Smooth muscle cell of trachea (primary cell): ENCODE results near the gene OR5AS1. TPM values are rescaled to one million over a fixed set of nuclear protein-coding genes. Genes with fewer than 3 reads are reported as not detected.

Source experiments
- total RNA-seq: library from RNA; depleted of rRNA; stranded (reverse); fragments of >200 nt; gene quantifications from 2 replicates; pipeline ENCODE4 v1.2.1, GENCODE V29; 2014

OR5AS1 gene
- total RNA-seq = not detected in 2 replicates

GRCh38 chr11:56027354-56027753, at the start of gene OR5AS1:
Gene OR5AS1 (plus strand): TSS chr11:56027654. CDS start chr11:56030419, 2,765 bp downstream.

GRCh38 chr11:55994525-55994924, 32.9 kb upstream of the OR5AS1 start, which contains the start of gene OR5F1:
Gene OR5F1 (minus strand): TSS chr11:55994625. CDS start chr11:55994625, 0 bp downstream.

Other genes with a start within 250 kb of the OR5AS1 start
- gene OR5D14, start 232.1 kb upstream of the OR5AS1 start, total RNA-seq = not detected in 2 replicates
- gene OR5L1, start 216.3 kb upstream of the OR5AS1 start, total RNA-seq = not detected in 2 replicates
- gene OR5D18, start 208.0 kb upstream of the OR5AS1 start, total RNA-seq = not detected in 2 replicates
- not detected in 2 replicates for gene OR5L2, start 200.4 kb upstream of the OR5AS1 start, total RNA-seq
- gene OR5D16, start 188.9 kb upstream of the OR5AS1 start, total RNA-seq = not detected in 2 replicates
- gene TRIM51, start 144.4 kb upstream of the OR5AS1 start, total RNA-seq = not detected in 2 replicates
- not detected in 2 replicates for gene OR5W2, start 113.1 kb upstream of the OR5AS1 start, total RNA-seq
- gene OR5I1, start 91.3 kb upstream of the OR5AS1 start, total RNA-seq = not detected in 2 replicates
- not detected in 2 replicates for gene OR10AG1, start 57.7 kb upstream of the OR5AS1 start, total RNA-seq
- gene OR5F1, start 33.0 kb upstream of the OR5AS1 start, total RNA-seq = not detected in 2 replicates
- not detected in 2 replicates for gene OR8I2, start 65.7 kb downstream of the OR5AS1 start, total RNA-seq
- not detected in 2 replicates for gene OR8H2, start 76.0 kb downstream of the OR5AS1 start, total RNA-seq
- gene OR8H3, start 94.7 kb downstream of the OR5AS1 start, total RNA-seq = not detected in 2 replicates
- not detected in 2 replicates for gene OR8J3, start 112.5 kb downstream of the OR5AS1 start, total RNA-seq
- gene OR8K5, start 132.7 kb downstream of the OR5AS1 start, total RNA-seq = not detected in 2 replicates
- not detected in 2 replicates for gene OR5J2, start 149.0 kb downstream of the OR5AS1 start, total RNA-seq
- not detected in 2 replicates for gene OR5T2, start 206.6 kb downstream of the OR5AS1 start, total RNA-seq
- gene OR5T3, start 224.6 kb downstream of the OR5AS1 start, total RNA-seq = not detected in 2 replicates
- gene OR5T1, start 246.5 kb downstream of the OR5AS1 start, total RNA-seq = not detected in 2 replicates